Breast epithelium (tissue), 3 donors: Measurements from ENCODE around the gene CASQ2.

Experiments used
- CTCF ChIP-seq, 3 donors: fragments of 450-650 bp; IDR thresholded peaks; one replicate each; pipeline ENCODE4 v1.5.1; 2016 to 2017; ENCODE audit warnings: antibody characterized with exemption in 3 of 3, mild to moderate bottlenecking in 3 of 3, moderate library complexity in 3 of 3
- POLR2A ChIP-seq: fragments of 450-650 bp; IDR thresholded peaks from one replicate; pipeline ENCODE4 v1.6.1; 2016; ENCODE audit warnings: antibody characterized with exemption, mild to moderate bottlenecking, moderate library complexity
- POLR2AphosphoS5 ChIP-seq, 3 donors: sonication (generic); formaldehyde crosslinking; IDR thresholded peaks; one replicate each; pipeline ENCODE4 v1.6.1; 2017; ENCODE audit warnings: antibody characterized with exemption in 3 of 3

- no peak for TF ChIP-seq POLR2AphosphoS5 (IDR thresholded peaks at IDR 0.05)
- TF ChIP-seq CTCF (IDR thresholded peaks at IDR 0.05): no peak
- TF ChIP-seq POLR2A: no peak
Observed at GRCh38 chr1:115744646-115745275, 23.8 kb downstream of the CASQ2 start.
